Measurements from ENCODE around the gene EGLN2. TPM values are rescaled to one million over a fixed set of nuclear protein-coding genes. Genes with fewer than 3 reads are reported as not detected.

The EGLN2 gene
- total RNA-seq, 2 experiments from 2014 or later: 150 to 151 TPM

GRCh38 chr19:40756502-40757110, 42.4 kb upstream of the EGLN2 start:
- Mint-ChIP-seq H3K36me3 (ENCODE audit: low read depth) (peaks cover 77% of the 10 kb centered on the region), H3K27ac (peak overlapping the region; percentile 86), H3K4me3 (peak overlapping the region; percentile 70), H3K27me3 (no peaks in the 10 kb centered on the region), H3K9me3 (no peaks in the 10 kb centered on the region), H3K4me1 (ENCODE audit: low read depth) (peaks cover 47% of the 10 kb centered on the region)
- POLR2A ChIA-PET: interaction anchor here (1.1 to 4.5 kb wide), 4 partner anchors 9 to 42 kb away, joined by 3 to 22 read pairs (median 4); partner anchors contain the start of genes EGLN2 and RAB4B
- DNase-seq (peak in 2 of 14 experiments; percentile 43 to 50), ATAC-seq (ENCODE audit: poor library complexity) (peak; percentile 16)
- H3K36me3 ChIP-seq (ENCODE audit: insufficient read depth, low read length): peaks cover 65% of the 10 kb centered on the region
- peaks cover 62% of the 10 kb centered on the region for H3K4me1 ChIP-seq (ENCODE audit: insufficient read depth, low read length)
- intact Hi-C loops (cut with DNase I, micrococcal nuclease): loop anchor here in 1 of 2 experiments (10.0 kb wide), 1 partner anchor 292 kb away; the partner anchor contains the start of genes BLVRB and SPTBN4
- H3K27ac ChIP-seq (ENCODE audit: low read depth in 1 of 2, low read length in 2 of 2): no peak overlapping the region
- CTCF ChIA-PET: interaction anchor here (0.9 to 2.9 kb wide), 2 partner anchors 50 to 122 kb away, joined by 4 to 11 read pairs; no protein-coding TSS in a partner anchor
- TF ChIP-seq CTCF (IDR thresholded peaks at IDR 0.05): no peak
- H3K9me3 ChIP-seq (ENCODE audit: control insufficient read depth in 1 of 2, insufficient read depth in 1 of 2, low read length in 2 of 2): no peaks in the 10 kb centered on the region
- no peaks in the 10 kb centered on the region for H3K27me3 ChIP-seq (ENCODE audit: control insufficient read depth in 1 of 2, insufficient read depth in 2 of 2, low read length in 2 of 2)
- no peak overlapping the region for H3K4me3 ChIP-seq (ENCODE audit: low read length)

DNA sequence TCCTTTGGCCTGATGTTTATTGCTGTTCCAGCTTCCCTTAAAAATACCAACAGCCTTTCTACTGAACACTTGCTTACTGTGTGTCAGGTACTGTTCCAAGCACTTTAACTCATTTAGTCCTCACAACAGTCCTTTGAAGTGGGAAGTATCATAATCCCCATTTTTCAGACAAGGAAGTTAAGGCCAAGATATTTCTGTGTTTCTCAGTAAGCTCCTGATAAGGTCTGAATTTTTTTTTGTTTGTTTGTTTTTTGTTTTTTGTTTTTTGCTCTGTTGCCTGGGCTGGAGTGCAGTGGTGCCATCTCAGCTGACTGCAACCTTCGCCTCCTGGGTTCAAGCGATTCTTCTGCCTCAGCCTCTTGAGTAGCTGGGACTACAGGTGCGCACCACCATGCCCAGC, 40.5 kb upstream of the EGLN2 start:
- Histone ChIP-seq H3K27ac (ENCODE audit: low read depth in 1 of 2, low read length in 2 of 2) (no peak overlapping the region), H3K9me3 (ENCODE audit: control insufficient read depth in 1 of 2, insufficient read depth in 1 of 2, low read length in 2 of 2) (no peaks in the 10 kb centered on the region), H3K4me1 (ENCODE audit: insufficient read depth, low read length) (peaks cover 58% of the 10 kb centered on the region), H3K4me3 (ENCODE audit: low read length) (no peak overlapping the region), H3K36me3 (ENCODE audit: insufficient read depth, low read length) (peaks cover 84% of the 10 kb centered on the region), H3K27me3 (ENCODE audit: control insufficient read depth in 1 of 2, insufficient read depth in 2 of 2, low read length in 2 of 2) (no peaks in the 10 kb centered on the region)
- no peak for TF ChIP-seq CTCF (IDR thresholded peaks at IDR 0.05)
- no peaks in the 10 kb centered on the region for H3K9me3 Mint-ChIP-seq
- ChIA-PET POLR2A (interaction anchor here (0.8 to 4.5 kb wide), 3 partner anchors 19 to 47 kb away, joined by 3 to 22 read pairs (median 4); partner anchors contain the start of genes EGLN2 and RAB4B), CTCF (no interaction called here)
- no peak for DNase-seq
- peaks cover 85% of the 10 kb centered on the region for H3K36me3 Mint-ChIP-seq (ENCODE audit: low read depth)
- intact Hi-C loops (cut with DNase I, micrococcal nuclease): loop anchor here in 1 of 2 experiments (10.0 kb wide), 1 partner anchor 294 kb away; the partner anchor contains the start of genes BLVRB and SPTBN4
- peak overlapping the region; percentile 13 for H3K4me3 Mint-ChIP-seq
- no peak overlapping the region for H3K27ac Mint-ChIP-seq
- peaks cover 44% of the 10 kb centered on the region for H3K4me1 Mint-ChIP-seq (ENCODE audit: low read depth)
- no peak for ATAC-seq (ENCODE audit: poor library complexity)
- H3K27me3 Mint-ChIP-seq: no peaks in the 10 kb centered on the region

DNA sequence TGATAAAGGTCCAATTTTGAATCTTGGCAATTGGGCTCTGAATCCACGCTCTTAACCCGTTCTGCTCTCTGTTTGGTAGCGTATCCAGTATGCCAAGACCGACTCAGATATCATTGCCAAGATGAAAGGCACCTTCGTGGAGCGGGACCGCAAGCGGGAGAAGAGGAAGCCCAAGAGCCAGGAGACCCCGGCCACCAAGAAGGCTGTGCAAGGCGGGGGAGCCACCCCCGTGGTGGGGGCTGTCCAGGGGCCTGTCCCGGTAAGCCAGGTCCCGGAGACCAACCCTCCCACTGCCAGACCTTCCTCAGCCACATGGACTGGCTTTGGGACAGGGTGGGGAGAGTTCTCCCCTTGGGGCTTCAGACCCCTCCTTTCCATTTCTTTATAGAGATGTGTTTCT, 39.6 kb upstream of the EGLN2 start:
- peaks cover 90% of the 10 kb centered on the region for H3K36me3 Mint-ChIP-seq (ENCODE audit: low read depth)
- no peaks in the 10 kb centered on the region for H3K27me3 ChIP-seq (ENCODE audit: control insufficient read depth in 1 of 2, insufficient read depth in 2 of 2, low read length in 2 of 2)
- intact Hi-C loops (cut with DNase I, micrococcal nuclease): loop anchor here in 1 of 2 experiments (10.0 kb wide), 1 partner anchor 295 kb away; the partner anchor contains the start of genes BLVRB and SPTBN4
- POLR2A ChIA-PET: interaction anchor here (1.6 kb wide), 1 partner anchor 18 kb away, joined by 4 read pairs; the partner anchor contains the start of gene RAB4B
- H3K27ac Mint-ChIP-seq: peak overlapping the region; percentile 10
- peaks cover 49% of the 10 kb centered on the region for H3K4me1 Mint-ChIP-seq (ENCODE audit: low read depth)
- H3K4me3 ChIP-seq (ENCODE audit: low read length): no peak overlapping the region
- peaks cover 51% of the 10 kb centered on the region for H3K4me1 ChIP-seq (ENCODE audit: insufficient read depth, low read length)
- H3K9me3 ChIP-seq (ENCODE audit: control insufficient read depth in 1 of 2, insufficient read depth in 1 of 2, low read length in 2 of 2): no peaks in the 10 kb centered on the region
- H3K27ac ChIP-seq (ENCODE audit: low read depth in 1 of 2, low read length in 2 of 2): no peak overlapping the region
- DNase-seq (no peak), ATAC-seq (ENCODE audit: poor library complexity) (no peak)
- no peak overlapping the region for H3K4me3 Mint-ChIP-seq
- CTCF ChIA-PET: no interaction called here
- no peaks in the 10 kb centered on the region for H3K27me3 Mint-ChIP-seq
- H3K9me3 Mint-ChIP-seq: no peaks in the 10 kb centered on the region
- TF ChIP-seq CTCF (IDR thresholded peaks at IDR 0.05): no peak
- H3K36me3 ChIP-seq (ENCODE audit: insufficient read depth, low read length): peaks cover 90% of the 10 kb centered on the region

Measured in CD4-positive, alpha-beta T cell (primary cell).